Measurements from ENCODE around the gene UNC119.

UNC119 gene

GRCh38 chr17:28572259-28573039 lies 20.0 kb upstream of the UNC119 start:
- FAIRE-seq, result no peak

- FAIRE-seq, result no peak
Observed at GRCh38 chr17:28571361-28572122, 19.1 kb upstream of the UNC119 start, which contains the start of gene PIGS. TSS of gene PIGS (minus strand) at chr17:28571524. CDS start at chr17:28571496, 28 bp downstream.

- FAIRE-seq, result no peak
Observed at GRCh38 chr17:28570716-28571360, 18.4 kb upstream of the UNC119 start.

- FAIRE-seq, result no peak
Observed at GRCh38 chr17:28569446-28569845, 17.0 kb upstream of the UNC119 start.

- no peak for FAIRE-seq
Observed at GRCh38 chr17:28567604-28568003, 15.2 kb upstream of the UNC119 start.

- FAIRE-seq, result no peak
Observed at GRCh38 chr17:28563475-28563874, 11.1 kb upstream of the UNC119 start.

GRCh38 chr17:28555022-28555421 lies 2.6 kb upstream of the UNC119 start:
- FAIRE-seq, result no peak

- FAIRE-seq, result no peak
Observed at GRCh38 chr17:28554565-28554964, 2.1 kb upstream of the UNC119 start.

- no peak for FAIRE-seq
Observed at GRCh38 chr17:28553000-28553505, 629 bp upstream of the UNC119 start.

- FAIRE-seq, result no peak
Observed at GRCh38 chr17:28551421-28552175, 826 bp downstream of the UNC119 start.

- no peak for FAIRE-seq
Observed at GRCh38 chr17:28550858-28551257, 1.6 kb downstream of the UNC119 start.

GRCh38 chr17:28549236-28550132 lies 2.9 kb downstream of the UNC119 start:
- no peak for FAIRE-seq

- no peak for FAIRE-seq
Observed at GRCh38 chr17:28548417-28549130, 3.9 kb downstream of the UNC119 start.

GRCh38 chr17:28547623-28548416 lies 4.6 kb downstream of the UNC119 start:
- peak; percentile 42 for FAIRE-seq

- FAIRE-seq, result no peak
Observed at GRCh38 chr17:28547096-28547622, 5.3 kb downstream of the UNC119 start.

- no peak for FAIRE-seq
Observed at GRCh38 chr17:28545787-28546415, 6.5 kb downstream of the UNC119 start.

GRCh38 chr17:28545141-28545503 lies 7.3 kb downstream of the UNC119 start:
- no peak for FAIRE-seq

GRCh38 chr17:28544402-28545140 lies 7.9 kb downstream of the UNC119 start:
- FAIRE-seq, result no peak

GRCh38 chr17:28541439-28541838 lies 11.0 kb downstream of the UNC119 start:
- no peak for FAIRE-seq

Measured in TTC549 (cell line).